HG03442 (cell line): Measurements from ENCODE around the gene SENP6.
"Not testable (repeated sequence)": the region's sequence is repeated elsewhere in the genome, so short reads cannot be mapped to it uniquely, and the experiment has no call there.

Experiments used
- ATAC-seq: cut with Tn5 transposase; IDR thresholded peaks from one replicate; pipeline ENCODE4 v1.9.1; 2021; ENCODE audit warnings: mild to moderate bottlenecking, moderate library complexity; ENCODE audit not compliant: unreplicated experiment

Gene SENP6

DNA sequence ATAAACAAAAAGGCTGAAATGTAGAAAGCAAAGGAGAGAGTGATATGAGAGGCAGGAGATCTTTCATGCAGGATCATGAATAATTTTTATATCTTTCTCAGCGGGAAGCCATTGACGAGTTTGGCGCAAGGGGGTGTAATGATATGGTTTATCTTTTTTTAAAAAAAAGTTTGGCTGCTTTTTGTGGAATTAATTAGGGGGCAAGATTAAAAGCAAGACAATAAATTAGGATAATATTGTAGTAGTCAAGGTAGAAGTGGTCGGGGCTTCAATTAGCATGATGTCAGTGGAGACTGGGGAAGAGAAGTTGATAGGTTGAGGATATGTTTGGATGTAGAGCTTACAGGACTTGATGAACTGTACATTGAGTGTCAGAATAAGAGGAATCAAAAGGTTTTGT is 4.0 kb downstream of the SENP6 start:
- no peak for ATAC-seq

DNA sequence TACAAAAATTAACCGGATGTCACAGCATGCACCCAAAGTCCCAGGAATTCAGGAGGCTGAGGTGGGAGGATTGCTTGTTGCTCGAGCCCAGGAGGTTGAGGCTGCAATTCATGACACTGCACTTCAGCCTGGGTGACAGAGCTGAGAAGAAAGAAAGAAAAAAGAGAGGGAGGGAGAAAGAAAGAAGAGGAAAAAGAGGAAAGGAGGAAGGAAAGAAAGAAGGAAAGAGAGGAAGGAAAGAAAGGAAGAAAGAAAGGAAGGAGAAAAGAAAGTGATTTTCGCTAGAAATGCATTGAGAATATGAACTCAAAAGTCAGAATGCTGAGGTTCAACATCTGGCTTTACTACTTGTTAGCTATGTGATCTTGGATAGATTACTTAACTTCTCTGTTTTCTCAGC is 6.6 kb downstream of the SENP6 start:
- ATAC-seq, result no peak

GRCh38 chr6:75608956-75609533 is 7.4 kb downstream of the SENP6 start:
- no peak for ATAC-seq

- no peak for ATAC-seq
Measured at GRCh38 chr6:75609639-75610590, 8.2 kb downstream of the SENP6 start.

- ATAC-seq, result no peak
Measured at GRCh38 chr6:75611011-75611701, 9.5 kb downstream of the SENP6 start.

- ATAC-seq, result peak; percentile 62
Measured at GRCh38 chr6:75611702-75612375, 10.2 kb downstream of the SENP6 start.

- ATAC-seq, result no peak
Measured at GRCh38 chr6:75612434-75612833, 10.8 kb downstream of the SENP6 start.

- no peak for ATAC-seq
Measured at GRCh38 chr6:75613056-75613501, 11.4 kb downstream of the SENP6 start.

DNA sequence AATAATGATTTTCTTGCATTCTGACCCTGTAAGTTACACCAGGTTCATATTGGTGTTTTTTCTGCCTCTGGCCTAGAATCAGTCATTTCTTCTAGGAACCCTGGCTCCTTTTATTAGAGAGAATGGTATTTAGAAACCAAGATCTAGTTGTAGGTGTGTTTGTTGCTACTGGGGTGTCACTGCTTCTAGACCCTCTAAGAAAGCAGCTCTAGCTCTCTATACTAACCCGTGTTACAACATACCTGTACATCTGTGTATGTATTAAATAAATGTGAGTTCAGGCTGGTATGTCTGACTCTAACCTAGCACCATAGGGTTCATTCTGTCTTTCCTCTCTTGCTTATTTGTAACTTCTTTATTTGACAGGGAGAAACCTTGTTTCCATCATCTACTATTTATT is 16.8 kb downstream of the SENP6 start:
- no peak for ATAC-seq

DNA sequence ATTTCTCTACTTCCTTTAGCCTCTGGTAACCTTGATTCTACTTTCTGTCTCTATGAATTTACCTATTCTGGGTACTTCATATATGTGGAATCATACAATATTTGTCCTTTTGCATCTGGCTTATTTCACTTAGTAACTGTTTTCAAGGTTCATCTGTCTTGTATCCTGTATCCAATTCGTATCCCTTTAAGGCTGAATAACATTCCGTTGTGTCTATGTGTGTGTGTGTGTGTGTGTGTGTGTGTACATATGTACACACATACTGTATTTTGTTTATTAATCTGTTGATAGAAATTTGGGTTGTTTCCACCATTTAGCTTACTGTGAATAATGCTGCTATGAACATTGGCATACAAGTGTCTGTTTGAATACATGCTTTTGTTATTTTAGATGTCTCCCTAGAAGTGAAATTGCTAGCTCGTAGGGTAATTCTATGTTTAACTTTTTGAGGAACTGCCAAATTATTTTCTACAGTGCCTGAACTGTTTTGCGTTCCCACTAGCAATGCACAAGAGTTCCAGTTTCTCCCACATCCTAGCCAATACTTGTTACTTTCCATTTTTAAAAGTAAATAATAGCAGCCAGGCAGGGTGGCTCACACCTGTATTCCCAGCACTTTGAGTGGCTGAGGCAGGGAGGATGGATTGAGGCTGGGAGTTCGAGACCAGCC is 17.7 kb downstream of the SENP6 start:
- no peak for ATAC-seq

- ATAC-seq, result no peak
Measured at GRCh38 chr6:75620381-75621304, 19.0 kb downstream of the SENP6 start.

GRCh38 chr6:75621846-75622245 is 20.2 kb downstream of the SENP6 start:
- ATAC-seq, result no peak

DNA sequence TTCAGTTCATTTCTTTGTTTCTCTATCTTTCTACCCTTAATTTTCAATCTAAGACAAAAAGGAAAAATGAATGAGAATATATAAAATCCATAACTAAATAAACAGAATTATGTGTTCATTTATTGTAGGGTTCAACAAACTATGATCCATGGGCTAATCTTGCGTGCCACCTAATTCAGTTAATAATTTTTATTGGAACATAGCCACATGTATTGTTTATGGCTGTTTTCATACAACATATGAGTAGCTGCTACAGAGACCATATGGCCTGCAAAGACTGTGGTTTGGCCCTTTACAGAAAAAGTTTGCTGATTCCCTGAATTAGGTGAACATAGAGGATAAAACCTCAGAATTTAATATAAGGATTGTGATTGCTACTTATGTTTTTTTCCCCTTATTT is 21.8 kb downstream of the SENP6 start:
- ATAC-seq, result no peak

DNA sequence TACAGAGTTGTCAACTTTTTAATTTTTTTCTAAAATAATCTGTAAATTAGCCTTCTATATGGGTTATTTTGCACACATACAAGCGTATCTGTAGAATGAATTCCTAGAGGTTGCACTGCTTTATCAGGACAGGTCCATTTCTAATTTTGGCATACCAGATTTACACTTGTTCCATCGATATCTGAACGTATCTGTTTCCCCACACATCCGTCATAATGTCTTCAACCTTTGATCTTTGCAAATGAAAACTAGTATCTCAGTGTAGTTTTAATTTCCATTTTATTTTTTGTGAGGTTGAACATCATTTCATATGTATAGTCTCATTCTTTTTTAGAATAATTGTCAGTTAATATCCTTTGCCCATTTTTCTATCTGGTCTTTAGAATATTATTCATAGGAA is 22.7 kb downstream of the SENP6 start:
- ATAC-seq, result no peak

DNA sequence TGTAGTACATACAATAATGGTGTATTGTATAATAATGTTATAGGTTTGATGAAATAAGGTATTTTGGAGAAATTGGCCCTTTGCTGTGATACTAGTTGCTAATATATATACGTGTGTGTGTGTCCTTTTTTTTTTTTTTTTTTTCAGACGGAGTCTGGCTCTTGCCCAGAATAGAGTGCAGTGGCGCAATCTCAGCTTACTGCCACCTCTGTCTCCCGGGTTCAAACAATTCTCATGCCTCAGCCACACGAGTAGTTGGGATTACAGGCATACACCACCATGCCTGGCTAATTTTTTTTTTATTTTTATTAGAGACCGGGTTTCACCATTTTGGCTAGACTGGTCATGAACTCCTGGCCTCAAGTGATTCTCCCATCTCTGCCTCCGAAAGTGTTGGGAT is 23.3 kb downstream of the SENP6 start:
- ATAC-seq, result no peak

GRCh38 chr6:75626561-75626960 is 24.9 kb downstream of the SENP6 start:
- ATAC-seq, result no peak

- ATAC-seq, result not testable (repeated sequence)
Measured at GRCh38 chr6:75627708-75628107, 26.0 kb downstream of the SENP6 start.

DNA sequence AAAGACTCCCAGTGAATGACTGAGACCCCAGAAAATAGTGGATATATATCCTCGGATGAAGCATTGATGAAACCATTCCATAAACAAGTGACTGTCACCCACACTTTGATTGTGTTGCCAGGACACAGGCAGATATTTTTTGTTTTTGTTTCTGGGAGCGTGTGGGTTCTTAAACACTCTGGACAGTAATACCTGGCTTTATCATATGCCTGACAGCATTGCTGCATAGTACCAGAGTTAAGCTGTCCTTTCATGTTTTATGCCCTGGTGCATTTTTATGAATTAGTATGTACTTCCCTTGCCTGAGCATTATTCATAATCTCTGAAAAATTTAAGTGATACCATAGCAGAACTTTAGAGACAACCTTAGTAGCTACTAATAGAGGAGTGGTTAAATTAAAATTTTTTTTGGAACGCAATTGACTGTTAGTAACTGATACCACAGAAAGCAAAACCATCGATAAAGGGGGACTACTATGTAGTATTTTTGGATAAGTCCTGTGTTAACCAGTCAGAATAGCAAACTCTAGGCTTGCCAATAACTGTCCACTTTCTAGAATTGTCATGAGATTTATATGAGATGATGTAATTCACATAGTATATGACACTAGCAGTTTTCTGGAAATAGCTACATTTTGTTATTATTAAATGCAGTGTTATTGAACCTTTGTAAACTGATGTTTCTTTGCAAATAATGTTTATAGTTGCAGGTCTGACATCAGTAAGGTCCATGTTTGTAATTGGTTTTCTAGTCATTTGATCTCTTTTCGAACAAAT is 30.4 kb downstream of the SENP6 start:
- ATAC-seq, result no peak

DNA sequence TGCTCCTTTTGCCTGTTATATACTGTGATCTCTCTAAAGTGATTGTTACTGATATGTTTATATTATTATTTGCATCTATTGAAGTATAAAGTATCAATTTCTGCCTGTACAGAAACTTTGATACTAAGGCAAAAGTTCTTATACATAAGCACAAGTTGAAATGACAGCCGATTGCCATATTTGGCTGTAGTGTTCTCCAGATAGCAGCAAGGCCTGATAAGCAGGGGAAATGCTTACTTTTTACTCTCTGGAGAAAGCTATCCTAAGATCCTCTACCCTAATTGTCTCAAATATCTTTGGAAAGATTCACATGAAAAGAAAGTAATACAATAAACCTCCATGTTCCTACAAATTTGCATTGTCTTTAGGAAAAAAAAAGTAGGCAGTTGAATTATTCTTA is 31.4 kb downstream of the SENP6 start:
- no peak for ATAC-seq
